ENCODE measurements around the gene PLCG1. TPM values are rescaled to one million over a fixed set of nuclear protein-coding genes. Genes with fewer than 3 reads are reported as not detected.

PLCG1 gene
- total and polyA plus RNA-seq, 2 experiments from 2014 or later, result 27.4 to 206 TPM

- TF ChIP-seq POLR2AphosphoS5 (IDR thresholded peaks at IDR 0.05; ENCODE audit: low read depth) (no peak), ZNF114 (CRISPR knock-in tag; IDR thresholded peaks at IDR 0.05) (no peak), CREB1 (CRISPR knock-in tag; IDR thresholded peaks at IDR 0.05; ENCODE audit: low read depth) (no peak), NANOG (IDR thresholded peaks at IDR 0.05; ENCODE audit: borderline replicate concordance) (no peak), JUNB (IDR thresholded peaks at IDR 0.05; ENCODE audit: unreplicated experiment) (no peak), EZH2 (IDR thresholded peaks at IDR 0.05; ENCODE audit: low read depth, unreplicated experiment) (no peak), ZNF331 (CRISPR knock-in tag; IDR thresholded peaks at IDR 0.05; ENCODE audit: low read depth) (no peak)
- TF ChIP-seq, protein P1, sequence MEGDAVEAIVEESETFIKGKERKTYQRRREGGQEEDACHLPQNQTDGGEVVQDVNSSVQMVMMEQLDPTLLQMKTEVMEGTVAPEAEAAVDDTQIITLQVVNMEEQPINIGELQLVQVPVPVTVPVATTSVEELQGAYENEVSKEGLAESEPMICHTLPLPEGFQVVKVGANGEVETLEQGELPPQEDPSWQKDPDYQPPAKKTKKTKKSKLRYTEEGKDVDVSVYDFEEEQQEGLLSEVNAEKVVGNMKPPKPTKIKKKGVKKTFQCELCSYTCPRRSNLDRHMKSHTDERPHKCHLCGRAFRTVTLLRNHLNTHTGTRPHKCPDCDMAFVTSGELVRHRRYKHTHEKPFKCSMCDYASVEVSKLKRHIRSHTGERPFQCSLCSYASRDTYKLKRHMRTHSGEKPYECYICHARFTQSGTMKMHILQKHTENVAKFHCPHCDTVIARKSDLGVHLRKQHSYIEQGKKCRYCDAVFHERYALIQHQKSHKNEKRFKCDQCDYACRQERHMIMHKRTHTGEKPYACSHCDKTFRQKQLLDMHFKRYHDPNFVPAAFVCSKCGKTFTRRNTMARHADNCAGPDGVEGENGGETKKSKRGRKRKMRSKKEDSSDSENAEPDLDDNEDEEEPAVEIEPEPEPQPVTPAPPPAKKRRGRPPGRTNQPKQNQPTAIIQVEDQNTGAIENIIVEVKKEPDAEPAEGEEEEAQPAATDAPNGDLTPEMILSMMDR (conservative IDR thresholded peaks at IDR 0.05; ENCODE audit: low read depth in 2 of 2), result no peak
- TF ChIP-seq, protein P2, sequence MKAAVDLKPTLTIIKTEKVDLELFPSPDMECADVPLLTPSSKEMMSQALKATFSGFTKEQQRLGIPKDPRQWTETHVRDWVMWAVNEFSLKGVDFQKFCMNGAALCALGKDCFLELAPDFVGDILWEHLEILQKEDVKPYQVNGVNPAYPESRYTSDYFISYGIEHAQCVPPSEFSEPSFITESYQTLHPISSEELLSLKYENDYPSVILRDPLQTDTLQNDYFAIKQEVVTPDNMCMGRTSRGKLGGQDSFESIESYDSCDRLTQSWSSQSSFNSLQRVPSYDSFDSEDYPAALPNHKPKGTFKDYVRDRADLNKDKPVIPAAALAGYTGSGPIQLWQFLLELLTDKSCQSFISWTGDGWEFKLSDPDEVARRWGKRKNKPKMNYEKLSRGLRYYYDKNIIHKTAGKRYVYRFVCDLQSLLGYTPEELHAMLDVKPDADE (IDR thresholded peaks at IDR 0.05), result no peak
- no peak overlapping the region for H3K4me3 Mint-ChIP-seq
- peaks cover 5% of the 10 kb centered on the region for H3K27me3 Mint-ChIP-seq (ENCODE audit: insufficient read depth, low read depth, poor library complexity)
- H3K4me3 ChIP-seq, result no peak overlapping the region
- no peaks in the 10 kb centered on the region for H3K4me1 ChIP-seq (ENCODE audit: insufficient read depth)
- ATAC-seq (no peak), DNase-seq (ENCODE audit: low spot score) (no peak)
- H3K27me3 ChIP-seq (ENCODE audit: insufficient read depth), result no peaks in the 10 kb centered on the region
- peaks cover 10% of the 10 kb centered on the region for H4K20me1 ChIP-seq (replicated peaks; ENCODE audit: insufficient read depth)
- no peaks in the 10 kb centered on the region for H3K9me2 ChIP-seq (ENCODE audit: insufficient read depth)
- H3K4me1 Mint-ChIP-seq, result no peaks in the 10 kb centered on the region
- no peaks in the 10 kb centered on the region for H3K79me2 ChIP-seq (replicated peaks; ENCODE audit: insufficient read depth)
- H3K4me2 ChIP-seq, result no peak overlapping the region
- no peaks in the 10 kb centered on the region for H3K9me3 Mint-ChIP-seq
- peaks cover 18% of the 10 kb centered on the region for H3K36me3 ChIP-seq (ENCODE audit: insufficient read depth)
- peaks cover 91% of the 10 kb centered on the region for H3K36me3 Mint-ChIP-seq (ENCODE audit: low read depth)
- H3F3A ChIP-seq (replicated peaks; ENCODE audit: low read depth), result no peaks in the 10 kb centered on the region
- no peak overlapping the region for H3K27ac ChIP-seq (ENCODE audit: low read depth)
- no peak overlapping the region for H2AFZ ChIP-seq
- H3K27ac Mint-ChIP-seq, result no peak overlapping the region
Measured at GRCh38 chr20:41165001-41165882, 27.9 kb downstream of the PLCG1 start.

GRCh38 chr20:41166201-41167117 lies 29.1 kb downstream of the PLCG1 start:
- H3K4me3 Mint-ChIP-seq, result no peak overlapping the region
- Histone ChIP-seq H3F3A (replicated peaks; ENCODE audit: low read depth) (no peaks in the 10 kb centered on the region), H3K27ac (ENCODE audit: low read depth) (no peak overlapping the region), H4K20me1 (replicated peaks; ENCODE audit: insufficient read depth) (peaks cover 3% of the 10 kb centered on the region), H3K4me2 (no peak overlapping the region), H2AFZ (no peak overlapping the region), H3K79me2 (replicated peaks; ENCODE audit: insufficient read depth) (no peaks in the 10 kb centered on the region), H3K36me3 (ENCODE audit: insufficient read depth) (peaks cover 19% of the 10 kb centered on the region), H3K9me2 (ENCODE audit: insufficient read depth) (no peaks in the 10 kb centered on the region), H3K4me3 (no peak overlapping the region), H3K4me1 (ENCODE audit: insufficient read depth) (no peaks in the 10 kb centered on the region), H3K27me3 (ENCODE audit: insufficient read depth) (no peaks in the 10 kb centered on the region)
- H3K4me1 Mint-ChIP-seq, result no peaks in the 10 kb centered on the region
- no peaks in the 10 kb centered on the region for H3K9me3 Mint-ChIP-seq
- H3K27me3 Mint-ChIP-seq (ENCODE audit: insufficient read depth, low read depth, poor library complexity), result peaks cover 11% of the 10 kb centered on the region
- ATAC-seq, result no peak
- H3K27ac Mint-ChIP-seq, result no peak overlapping the region
- peaks cover 92% of the 10 kb centered on the region for H3K36me3 Mint-ChIP-seq (ENCODE audit: low read depth)
- DNase-seq (ENCODE audit: low spot score), result no peak
- no peak for TF ChIP-seq POLR2AphosphoS5 (IDR thresholded peaks at IDR 0.05; ENCODE audit: low read depth)
- no peak for TF ChIP-seq ZNF114 (CRISPR knock-in tag; IDR thresholded peaks at IDR 0.05)
- no peak for TF ChIP-seq NANOG (IDR thresholded peaks at IDR 0.05; ENCODE audit: borderline replicate concordance)
- TF ChIP-seq EZH2phosphoT487 (IDR thresholded peaks at IDR 0.05; ENCODE audit: unreplicated experiment), result no peak
- TF ChIP-seq EZH2 (IDR thresholded peaks at IDR 0.05; ENCODE audit: low read depth, unreplicated experiment), result no peak

Measured in GM23338 (cell line).